HepG2 (cell line): ENCODE data around the gene IVL. TPM values are rescaled to one million over a fixed set of nuclear protein-coding genes. Genes with fewer than 3 reads are reported as not detected.

ENCODE experiments used
- ATAC-seq: fragments of 200-7000 bp; cut with Tn5 transposase; 3 replicates; pipeline ENCODE4 v1.9.1; 2020; ENCODE audit warnings: mild to moderate bottlenecking, moderate library complexity
- BruUV-seq: library from RNA; stranded (reverse); fragments of 400-500 nt; replicated peaks from 2 replicates; lab custom pipeline; 2021; lab: Mats Ljungman, UMichigan
- CTCF ChIA-PET: fragments of 300-600 bp; formaldehyde crosslinking; extraction: SDS; loops from one replicate; lab custom pipeline; 2021; ENCODE audit warnings: low total read pairs, inconsistent platforms, low intra/inter-chr PET ratio; lab: Yijun Ruan, JAX
- POLR2A ChIA-PET: fragments of 350-600 bp; sonication (Branson Sonifier 250); formaldehyde crosslinking; loops from one replicate; lab custom pipeline; 2020; ENCODE audit warnings: antibody characterized with exemption, inconsistent platforms; lab: Yijun Ruan, JAX
- DNase-seq: peaks from one replicate; pipeline ENCODE4 v3.0.0-alpha.2; 2015; ENCODE audit warnings: low spot score
- FAIRE-seq: peaks from 3 replicates; lab custom pipeline; 2011; peaks lifted over from hg19 to GRCh38; lab: Jason Lieb, UNC
- H2AFZ ChIP-seq: one replicate; pipeline ENCODE4 v1.6.1; 2011; ENCODE audit warnings: low read length, inconsistent platforms
- H3K27ac ChIP-seq: fragments of 300-600 bp; 3 replicates; pipeline ENCODE4 v1.8.0; 2011; ENCODE audit warnings: mixed run types, mild to moderate bottlenecking, mixed read lengths, low read length, inconsistent platforms; ENCODE audit not compliant: insufficient read depth; ENCODE audit errors: extremely low read length
- H3K27me3 ChIP-seq, 2 experiments: fragments of 200-600 bp in 1 of 2; 2 replicates in 1 of 2; 3 replicates in 1 of 2; pipeline versions ENCODE4 v1.6.0 to v1.8.0; 2011; ENCODE audit warnings: low read length in 2 of 2, mild to moderate bottlenecking in 2 of 2, moderate library complexity in 2 of 2, inconsistent platforms in 1 of 2; ENCODE audit not compliant: insufficient read depth in 2 of 2, control insufficient read depth in 1 of 2
- H3K36me3 ChIP-seq, 2 experiments: fragments of 200-600 bp in 1 of 2; replicated peaks in 1 of 2; 2 replicates in 1 of 2; 3 replicates in 1 of 2; pipeline versions ENCODE4 v1.5.1 to v1.8.0; 2011; ENCODE audit warnings: low read length in 2 of 2, inconsistent platforms in 1 of 2; ENCODE audit not compliant: insufficient read depth in 2 of 2, control insufficient read depth in 1 of 2
- H3K4me1 ChIP-seq: 2 replicates; pipeline ENCODE4 v1.5.1; 2012; ENCODE audit warnings: low read length, inconsistent platforms; ENCODE audit not compliant: insufficient read depth
- H3K4me2 ChIP-seq: 2 replicates; pipeline ENCODE4 v1.6.0; 2011; ENCODE audit warnings: low read depth, low read length, inconsistent platforms
- H3K4me3 ChIP-seq, 3 experiments: fragments of 200-600 bp in 1 of 3; sonication (generic), shearing (Covaris generic) in 1 of 3; replicated peaks in 1 of 3; 2 replicates each; pipeline ENCODE4 v1.5.1; 2011 to 2016; ENCODE audit warnings: low read length in 3 of 3, inconsistent platforms in 2 of 3, low read depth in 2 of 3, mild to moderate bottlenecking in 2 of 3, control low read depth in 1 of 3, mixed read lengths in 1 of 3; ENCODE audit not compliant: insufficient read depth in 1 of 3
- H3K79me2 ChIP-seq: one replicate; pipeline ENCODE4 v1.6.1; 2011; ENCODE audit warnings: low read length, inconsistent platforms; ENCODE audit not compliant: insufficient read depth
- H3K9ac ChIP-seq: 2 replicates; pipeline ENCODE4 v1.6.0; 2011; ENCODE audit warnings: mild to moderate bottlenecking, low read depth, low read length, inconsistent platforms; ENCODE audit not compliant: insufficient read depth
- H3K9me3 ChIP-seq: 2 replicates; pipeline ENCODE4 v1.5.1; 2012; ENCODE audit warnings: mild to moderate bottlenecking, low read length
- H4K20me1 ChIP-seq: 2 replicates; pipeline ENCODE4 v1.6.0; 2011; ENCODE audit warnings: inconsistent platforms, mild to moderate bottlenecking, low read length, moderate library complexity; ENCODE audit not compliant: insufficient read depth
- BORCS8-MEF2B ChIP-seq: sonication (generic); formaldehyde crosslinking; IDR thresholded peaks from 2 replicates; pipeline ENCODE4 v1.8.0; 2022; ENCODE audit warnings: mild to moderate bottlenecking, missing genetic modification reagents
- CBX2 ChIP-seq, 2 experiments: fragments of 200-600 bp in 1 of 2; sonication (generic); formaldehyde crosslinking in 1 of 2; IDR thresholded peaks; 2 replicates each; pipeline versions ENCODE4 v1.7.0 to v1.8.1; 2018 to 2022; ENCODE audit warnings: low read depth in 2 of 2, low read length in 1 of 2, mild to moderate bottlenecking in 1 of 2, missing genetic modification reagents in 1 of 2
- GTF3A ChIP-seq: sonication (generic); formaldehyde crosslinking; conservative IDR thresholded peaks from 2 replicates; pipeline ENCODE4 v1.4.0; 2020; ENCODE audit warnings: mild to moderate bottlenecking, missing genetic modification reagents
- KAT2B ChIP-seq: fragments of 150-350 bp; IDR thresholded peaks from 2 replicates; pipeline ENCODE4 v1.6.1; 2014; ENCODE audit warnings: low read depth, low read length, borderline replicate concordance
- MTA3 ChIP-seq: sonication (generic); formaldehyde crosslinking; IDR thresholded peaks from 2 replicates; pipeline ENCODE4 v1.4.0; 2020; ENCODE audit warnings: missing genetic modification reagents
- ZNF34 ChIP-seq: sonication (generic); formaldehyde crosslinking; IDR thresholded peaks from 2 replicates; pipeline ENCODE4 v1.4.0; 2020; ENCODE audit warnings: mild to moderate bottlenecking, missing genetic modification reagents, borderline replicate concordance
- ZNF367 ChIP-seq: sonication (generic); formaldehyde crosslinking; IDR thresholded peaks from 2 replicates; pipeline ENCODE4 v1.4.0; 2020; ENCODE audit warnings: missing genetic modification reagents, borderline replicate concordance
- ZSCAN21 ChIP-seq: sonication (generic); formaldehyde crosslinking; IDR thresholded peaks from 2 replicates; pipeline ENCODE4 v1.8.0; 2022; ENCODE audit warnings: mild to moderate bottlenecking, missing genetic modification reagents, moderate library complexity, borderline replicate concordance
- in situ Hi-C: cut with HindIII; loops from 2 replicates; pipeline ENCODE4 v1.10.0; 2017; ENCODE audit warnings: low pct_unique_long_range_greater_than_20kb; ENCODE audit not compliant: extremely low pct_ligation_motif_present
- intact Hi-C: fragments of 100-400 bp; cut with micrococcal nuclease; formaldehyde crosslinking; loops from one replicate; pipeline ENCODE4 v1.10.0; 2022; ENCODE audit not compliant: unreplicated experiment
- polyA plus RNA-seq, 8 experiments: library from polyadenylated mRNA; depleted of rRNA in 3 of 8; stranded (reverse) in 7 of 8; unstranded in 1 of 8; fragments of >200 nt; fragmentation: Illumina TruSeq in 4 of 8; extraction: Trizol in 4 of 8; gene quantifications; 2 replicates each; pipeline versions ENCODE4 v1.2.1 to v1.2.3, GENCODE V29; 2011 to 2016; ENCODE audit warnings: low read depth in 4 of 8, missing spikeins in 1 of 8, mixed read lengths in 1 of 8; ENCODE audit not compliant: insufficient read depth in 1 of 8
- total RNA-seq, 5 experiments: library from RNA; depleted of rRNA; stranded (reverse); fragments of >200 nt; fragmentation: Illumina TruSeq; extraction: Trizol; gene quantifications; 2 replicates each; pipeline ENCODE4 v1.2.3, GENCODE V29; 2016; ENCODE audit warnings: low read depth in 1 of 5
- TF ChIP-seq, protein P1 (sequence below): sonication (generic); formaldehyde crosslinking; IDR thresholded peaks from 2 replicates; pipeline ENCODE4 v1.5.0; 2020; ENCODE audit warnings: missing genetic modification reagents
- TF ChIP-seq, protein P2 (sequence below): sonication (generic); formaldehyde crosslinking; IDR thresholded peaks from 2 replicates; pipeline ENCODE4 v1.4.0; 2020; ENCODE audit warnings: mild to moderate bottlenecking, missing genetic modification reagents

The IVL gene
- total and polyA plus RNA-seq, 2 of the 13 experiments (the other 11 are each of a cell fraction or from before 2014, with no cell fraction given): not detected

DNA sequence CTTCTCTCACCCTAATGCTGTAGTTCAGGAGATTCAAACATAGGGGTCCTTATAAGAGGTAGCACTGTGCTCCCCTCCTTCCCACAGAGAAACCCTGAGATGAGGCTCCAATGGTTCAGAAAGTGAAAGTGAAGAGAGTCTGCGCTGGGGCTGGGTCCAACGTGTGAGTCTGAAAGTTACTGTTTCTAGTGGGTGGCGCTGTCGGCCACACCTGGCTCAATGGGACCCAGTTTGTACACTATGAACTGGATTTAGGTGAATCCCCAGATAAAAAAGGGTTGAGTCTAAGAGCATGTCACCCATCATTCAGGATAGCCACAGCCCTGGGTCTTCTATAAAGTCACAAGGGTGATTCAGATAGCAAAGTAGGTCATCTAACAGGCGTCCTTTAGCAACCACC is 27.4 kb upstream of the IVL start (continued):
- no peak for TF ChIP-seq MTA3
- TF ChIP-seq BORCS8-MEF2B: no peak
- TF ChIP-seq CBX2 (IDR thresholded peaks at IDR 0.05; ENCODE audit: low read depth, low read length): no peak
- TF ChIP-seq CBX2 (CRISPR knock-in tag; IDR thresholded peaks at IDR 0.05; ENCODE audit: low read depth): no peak
- TF ChIP-seq GTF3A (CRISPR knock-in tag): no peak

DNA sequence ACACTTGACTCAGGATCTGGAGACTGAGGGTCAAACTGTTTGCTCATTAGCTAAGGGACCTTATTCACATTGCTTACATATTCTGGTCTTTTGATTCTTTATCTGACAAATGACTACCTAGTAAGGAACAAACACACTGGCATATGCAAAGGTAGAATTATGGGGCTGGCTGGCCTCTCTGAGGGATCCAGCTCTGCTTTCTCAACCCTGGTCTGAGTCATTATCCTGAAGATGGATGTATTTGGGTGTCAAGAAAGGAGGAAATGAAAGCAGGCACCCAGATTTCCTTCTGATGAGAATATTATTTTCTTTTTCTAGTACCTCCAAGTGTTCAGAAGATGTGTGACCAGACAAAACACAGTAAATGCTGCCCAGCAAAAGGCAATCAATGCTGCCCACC is 24.3 kb upstream of the IVL start:
- H3K9ac ChIP-seq: no peak overlapping the region
- ChIA-PET POLR2A (no interaction called here), CTCF (no interaction called here)
- H3K4me2 ChIP-seq: no peak overlapping the region
- no peak overlapping the region for H3K4me3 ChIP-seq
- H3K27me3 ChIP-seq: no peaks in the 10 kb centered on the region
- in situ Hi-C loops: no loop called here
- BruUV-seq: no TSS peak
- H4K20me1 ChIP-seq: no peaks in the 10 kb centered on the region
- H3K79me2 ChIP-seq: no peaks in the 10 kb centered on the region
- no peaks in the 10 kb centered on the region for H3K36me3 ChIP-seq
- intact Hi-C loops: no loop called here
- H2AFZ ChIP-seq: no peak overlapping the region
- TF ChIP-seq, protein P1, sequence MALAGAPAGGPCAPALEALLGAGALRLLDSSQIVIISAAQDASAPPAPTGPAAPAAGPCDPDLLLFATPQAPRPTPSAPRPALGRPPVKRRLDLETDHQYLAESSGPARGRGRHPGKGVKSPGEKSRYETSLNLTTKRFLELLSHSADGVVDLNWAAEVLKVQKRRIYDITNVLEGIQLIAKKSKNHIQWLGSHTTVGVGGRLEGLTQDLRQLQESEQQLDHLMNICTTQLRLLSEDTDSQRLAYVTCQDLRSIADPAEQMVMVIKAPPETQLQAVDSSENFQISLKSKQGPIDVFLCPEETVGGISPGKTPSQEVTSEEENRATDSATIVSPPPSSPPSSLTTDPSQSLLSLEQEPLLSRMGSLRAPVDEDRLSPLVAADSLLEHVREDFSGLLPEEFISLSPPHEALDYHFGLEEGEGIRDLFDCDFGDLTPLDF (CRISPR knock-in tag): no peak
- TF ChIP-seq KAT2B (no peak), ZNF367 (CRISPR knock-in tag) (no peak), ZSCAN21 (no peak), ZNF34 (CRISPR knock-in tag) (no peak)
- TF ChIP-seq, protein P2, sequence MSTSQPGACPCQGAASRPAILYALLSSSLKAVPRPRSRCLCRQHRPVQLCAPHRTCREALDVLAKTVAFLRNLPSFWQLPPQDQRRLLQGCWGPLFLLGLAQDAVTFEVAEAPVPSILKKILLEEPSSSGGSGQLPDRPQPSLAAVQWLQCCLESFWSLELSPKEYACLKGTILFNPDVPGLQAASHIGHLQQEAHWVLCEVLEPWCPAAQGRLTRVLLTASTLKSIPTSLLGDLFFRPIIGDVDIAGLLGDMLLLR (CRISPR knock-in tag): no peak
- H3K4me1 ChIP-seq: no peaks in the 10 kb centered on the region
- ATAC-seq (no peak), DNase-seq (no peak), FAIRE-seq (no peak)
- no peaks in the 10 kb centered on the region for H3K9me3 ChIP-seq
- no peak overlapping the region for H3K27ac ChIP-seq
